HG03469 (cell line): ENCODE data around the gene GALNT2.

Source experiments
- ATAC-seq: cut with Tn5 transposase; IDR thresholded peaks from one replicate; pipeline ENCODE4 v1.9.1; 2021; ENCODE audit warnings: mild to moderate bottlenecking, moderate library complexity, moderate number of reproducible peaks; ENCODE audit not compliant: unreplicated experiment

The GALNT2 gene

GRCh38 chr1:230248016-230248888, 181.2 kb downstream of the GALNT2 start:
- no peak for ATAC-seq

DNA sequence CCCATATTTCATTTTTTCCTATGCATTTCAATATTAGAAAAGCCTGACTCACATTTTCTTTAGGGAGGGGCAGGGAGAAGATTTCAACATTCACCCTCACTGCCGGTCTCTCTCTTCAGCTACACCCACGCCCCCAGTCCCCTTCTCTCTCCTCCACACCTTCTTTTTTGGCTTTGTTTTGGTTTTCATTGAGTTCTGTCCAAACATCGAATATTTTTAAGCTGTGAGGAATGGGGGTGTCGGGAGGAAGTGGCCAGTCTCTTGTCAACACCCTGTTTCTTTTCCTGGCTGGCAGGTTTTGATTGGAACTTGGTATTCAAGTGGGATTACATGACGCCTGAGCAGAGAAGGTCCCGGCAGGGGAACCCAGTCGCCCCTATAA, 181.8 kb downstream of the GALNT2 start:
- no peak for ATAC-seq

GRCh38 chr1:230249695-230250480, 182.8 kb downstream of the GALNT2 start:
- ATAC-seq = no peak

DNA sequence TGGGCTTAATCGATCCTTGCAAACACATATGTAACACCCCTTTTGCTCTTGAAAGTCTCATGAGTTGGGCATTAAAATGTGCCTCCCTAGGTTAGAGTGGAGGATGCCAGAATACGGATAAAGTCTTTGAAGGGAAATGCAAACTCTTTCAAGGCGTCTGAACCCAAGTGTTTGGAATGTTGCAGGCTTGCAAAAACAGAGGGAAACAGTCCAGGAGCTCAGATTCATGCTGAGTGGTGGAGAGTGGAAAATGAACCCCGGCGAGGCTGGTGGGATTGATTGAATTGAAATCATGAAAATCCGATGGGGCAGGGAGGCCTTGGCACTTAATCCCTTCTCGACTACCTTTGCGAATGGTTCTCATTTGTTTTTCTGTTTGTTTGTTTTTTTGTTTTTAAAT, 183.6 kb downstream of the GALNT2 start:
- no peak for ATAC-seq

DNA sequence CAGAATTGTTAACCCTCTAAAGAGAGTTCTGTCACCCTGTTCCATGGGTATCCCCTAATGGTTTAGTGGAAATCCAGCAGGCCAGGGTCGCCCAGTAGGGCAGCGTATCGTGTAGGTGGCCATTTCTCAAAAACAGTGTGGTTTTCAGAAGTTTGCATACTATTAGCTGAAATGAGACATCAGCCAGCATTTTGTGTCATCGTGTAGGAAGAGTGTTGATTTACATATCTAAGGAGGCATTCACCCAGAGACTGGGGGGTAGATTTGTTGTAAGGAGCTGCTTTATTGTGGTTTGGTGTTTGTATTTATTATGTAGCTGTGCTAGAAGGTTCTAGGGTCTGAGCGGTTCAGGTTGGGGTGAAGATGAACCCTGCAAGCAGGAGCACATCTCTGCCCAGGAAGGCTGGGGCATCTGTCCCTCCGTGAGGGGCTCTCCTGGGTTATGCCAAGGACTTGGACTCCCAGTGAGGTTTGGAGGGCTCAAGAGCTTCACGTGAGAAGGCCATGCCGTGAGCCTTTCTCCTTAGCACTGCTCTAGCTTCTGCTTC, 184.7 kb downstream of the GALNT2 start:
- no peak for ATAC-seq

- no peak for ATAC-seq
These were observed 186.1 kb downstream of the GALNT2 start for GRCh38 chr1:230253150-230253549.

DNA sequence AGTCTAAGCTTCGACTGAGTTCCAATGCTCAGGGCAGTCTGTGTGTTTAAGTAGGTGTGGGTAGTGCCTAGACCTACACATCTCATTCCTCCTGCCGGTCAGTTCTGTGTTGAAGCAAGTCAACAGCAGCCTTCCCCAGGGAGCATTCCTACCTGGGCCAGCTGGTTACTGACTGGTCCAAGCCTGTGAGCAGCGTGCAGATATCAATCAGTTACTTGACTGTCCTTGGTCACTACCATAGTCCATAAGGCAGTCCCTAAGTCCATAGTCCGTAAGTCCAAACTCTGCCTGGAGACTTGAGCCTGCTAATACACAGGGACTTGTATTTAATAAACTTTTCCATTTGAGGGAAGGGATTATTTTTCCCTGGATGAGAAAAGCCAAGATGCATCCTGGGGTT, 187.2 kb downstream of the GALNT2 start:
- ATAC-seq = no peak

DNA sequence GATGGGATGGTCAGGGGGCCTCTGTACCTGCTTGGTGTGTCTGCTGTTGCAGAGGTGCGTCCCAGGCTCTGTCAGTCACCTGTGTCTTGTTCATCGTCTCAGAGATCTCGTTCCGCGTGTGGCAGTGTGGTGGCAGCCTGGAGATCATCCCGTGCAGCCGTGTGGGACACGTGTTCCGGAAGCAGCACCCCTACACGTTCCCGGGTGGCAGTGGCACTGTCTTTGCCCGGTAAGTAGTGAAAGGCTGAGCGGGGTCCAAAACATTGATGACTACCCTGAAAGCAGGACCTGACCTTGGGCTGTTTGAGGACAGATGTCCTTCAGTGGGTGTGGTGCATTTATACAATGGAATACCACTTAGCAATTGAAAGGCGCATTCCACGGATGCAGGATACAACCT, 188.1 kb downstream of the GALNT2 start:
- ATAC-seq = no peak

- no peak for ATAC-seq
These were observed 189.0 kb downstream of the GALNT2 start for GRCh38 chr1:230255991-230256390.

DNA sequence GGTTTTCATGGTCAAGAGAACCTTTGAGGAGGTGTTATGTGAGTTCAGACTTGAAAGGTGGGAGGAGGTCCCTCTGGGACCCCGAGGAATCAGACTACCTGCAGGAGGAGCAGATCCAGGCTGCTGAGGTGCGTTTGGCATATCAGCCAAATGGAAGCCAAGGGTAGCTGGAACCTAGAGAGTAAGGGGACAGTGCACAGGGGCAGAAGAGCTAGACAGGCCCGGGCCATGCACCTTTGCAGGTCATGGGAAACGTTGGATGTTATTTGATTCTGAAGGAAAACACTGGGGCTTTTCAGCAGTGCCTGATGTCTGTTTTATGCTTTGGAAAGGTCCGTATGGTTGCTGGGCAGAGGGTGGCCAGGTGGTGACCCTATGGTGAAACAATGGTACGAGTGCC, 189.9 kb downstream of the GALNT2 start:
- no peak for ATAC-seq

DNA sequence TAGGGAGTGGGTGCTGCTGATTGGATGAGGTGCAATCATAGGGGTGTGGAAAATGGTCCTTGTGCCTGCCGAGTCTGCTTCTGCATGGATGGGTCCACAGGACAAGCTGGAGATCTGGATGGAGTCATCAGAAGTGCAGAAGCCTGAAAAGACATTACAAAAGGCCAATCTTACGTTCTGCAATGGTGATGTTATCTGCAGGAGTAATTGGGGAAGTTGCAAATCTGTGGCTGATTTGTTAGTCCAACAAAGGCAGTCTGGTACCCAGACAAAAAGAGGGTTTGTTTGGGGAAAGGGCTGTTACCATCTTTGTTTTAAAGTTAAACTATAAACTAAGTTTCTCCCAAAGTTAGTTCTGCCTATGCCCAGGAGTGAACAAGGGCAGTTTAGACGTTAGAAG, 192.6 kb downstream of the GALNT2 start:
- ATAC-seq = no peak

DNA sequence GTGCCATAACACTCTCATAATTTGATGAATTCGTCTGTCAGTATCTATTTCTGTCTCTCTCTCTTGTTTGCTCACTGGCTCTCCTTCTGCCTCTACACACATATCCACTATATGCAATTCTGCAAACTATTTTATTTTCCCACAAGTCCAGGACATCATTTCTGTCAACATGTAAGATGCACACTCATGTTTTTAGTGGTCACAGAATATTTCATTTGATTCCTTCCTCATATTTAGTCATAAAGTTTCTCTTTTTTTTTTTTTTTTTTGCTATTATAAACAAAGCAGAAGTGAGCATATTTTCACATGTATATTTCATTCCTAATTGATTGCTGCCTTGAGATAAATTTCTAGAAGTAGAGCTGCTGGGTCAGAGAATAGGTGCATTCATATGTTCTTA, 193.8 kb downstream of the GALNT2 start:
- no peak for ATAC-seq

GRCh38 chr1:230261928-230262650, 195.1 kb downstream of the GALNT2 start:
- no peak for ATAC-seq

DNA sequence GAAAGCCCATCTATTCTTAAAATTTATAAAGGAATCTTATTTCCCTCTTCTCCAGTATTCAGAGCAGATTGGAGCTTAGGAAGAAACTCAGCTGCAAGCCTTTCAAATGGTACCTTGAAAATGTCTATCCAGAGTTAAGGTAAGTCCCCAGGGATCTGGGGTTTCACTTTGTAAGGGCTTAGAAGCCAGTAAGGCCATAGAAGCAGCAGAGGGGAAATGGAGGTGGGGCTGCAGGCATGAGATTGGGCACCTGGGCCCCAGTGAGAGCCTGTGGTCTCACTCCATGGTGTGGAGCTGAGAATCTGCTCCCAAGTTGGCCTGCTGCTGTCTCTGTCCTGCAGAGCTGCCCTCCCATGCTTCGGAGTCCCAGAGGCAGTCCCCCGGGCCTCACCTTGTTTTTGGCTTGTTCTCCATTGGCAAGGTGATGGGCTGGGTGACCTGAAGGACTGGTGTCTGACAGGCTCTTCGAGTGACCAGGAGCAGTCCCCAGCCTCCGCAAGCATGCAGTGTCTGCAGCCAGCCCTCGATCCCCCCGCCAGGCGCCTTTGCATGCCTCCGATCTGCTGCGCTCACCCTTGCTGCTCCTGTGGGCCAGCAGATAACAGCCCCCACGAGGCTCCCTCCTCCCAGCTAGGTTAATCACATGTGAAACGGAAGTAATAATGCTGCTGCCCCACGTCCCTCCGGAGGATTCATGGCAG, 196.0 kb downstream of the GALNT2 start:
- no peak for ATAC-seq

DNA sequence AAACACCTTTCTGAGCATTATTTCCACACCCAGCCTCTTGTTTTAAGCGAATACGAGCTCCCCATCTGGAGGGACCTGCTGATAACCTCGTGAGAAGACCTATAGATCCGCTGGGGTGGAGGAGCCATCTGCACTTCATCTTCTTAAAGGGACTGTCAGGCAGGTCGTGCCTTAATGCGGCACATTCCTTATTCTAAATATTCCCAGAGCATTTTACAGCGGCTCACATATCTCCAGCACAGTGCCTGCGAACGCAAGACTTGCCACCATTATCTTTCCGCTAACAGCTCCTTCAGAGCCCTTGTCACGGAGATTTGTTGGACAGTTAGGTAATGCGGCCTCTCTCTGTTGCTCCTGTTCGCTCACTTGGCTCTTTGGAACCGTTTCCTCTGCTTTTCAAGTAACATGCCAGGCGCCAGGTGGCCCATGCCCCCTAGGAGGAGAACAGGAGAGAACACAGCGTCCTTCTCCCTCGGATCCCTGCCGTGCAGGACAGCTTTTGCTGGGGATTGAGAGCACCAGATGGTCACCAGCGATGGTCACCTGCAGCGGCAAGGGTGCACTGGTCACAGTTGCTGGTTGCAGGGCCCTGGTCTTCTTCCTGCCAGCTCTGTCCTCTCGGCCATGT, 196.6 kb downstream of the GALNT2 start:
- ATAC-seq = no peak

- no peak for ATAC-seq
These were observed 197.3 kb downstream of the GALNT2 start for GRCh38 chr1:230264342-230264741.

GRCh38 chr1:230265200-230266115, 198.4 kb downstream of the GALNT2 start:
- ATAC-seq = no peak

GRCh38 chr1:230266456-230266855, 199.4 kb downstream of the GALNT2 start:
- ATAC-seq = no peak
